ENCODE results near the gene NEU2.
"Not testable (repeated sequence)": the region's sequence is repeated elsewhere in the genome, so short reads cannot be mapped to it uniquely, and the experiment has no call there.

Gene NEU2

DNA sequence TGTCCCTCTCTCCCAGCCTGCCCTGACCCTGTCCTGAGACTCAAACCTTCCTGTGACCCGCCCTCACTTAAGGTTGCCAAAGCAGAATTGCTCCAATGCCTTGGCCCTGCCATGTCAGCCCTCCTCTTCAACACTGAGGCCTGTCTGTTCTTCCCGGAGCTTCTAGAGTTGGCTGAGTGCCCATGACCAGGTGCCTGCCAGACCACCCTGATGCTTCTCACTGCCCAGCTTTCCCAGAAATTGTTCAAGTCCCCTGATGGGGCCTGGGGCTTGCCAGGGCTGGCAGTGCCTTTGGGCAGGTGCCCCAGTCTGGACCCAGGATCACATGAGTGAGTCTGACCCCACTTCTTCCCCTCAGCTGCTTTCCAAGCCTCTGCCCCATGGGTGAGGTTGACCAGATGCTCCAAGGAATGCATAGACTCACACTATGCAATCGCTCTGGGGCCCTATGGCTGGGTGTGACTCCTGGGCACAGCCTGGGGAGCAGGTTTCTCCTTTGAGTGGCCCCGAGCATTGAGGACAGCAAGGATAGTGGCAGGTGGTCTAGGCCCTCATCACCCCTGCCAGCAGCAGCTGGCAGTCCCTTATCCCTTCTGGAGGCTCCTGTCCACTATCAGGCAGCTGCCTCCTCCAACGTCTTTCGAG is 24.6 kb downstream of the NEU2 start:
- no peak for DNase-seq (ENCODE audit: low read depth, low spot score)

DNA sequence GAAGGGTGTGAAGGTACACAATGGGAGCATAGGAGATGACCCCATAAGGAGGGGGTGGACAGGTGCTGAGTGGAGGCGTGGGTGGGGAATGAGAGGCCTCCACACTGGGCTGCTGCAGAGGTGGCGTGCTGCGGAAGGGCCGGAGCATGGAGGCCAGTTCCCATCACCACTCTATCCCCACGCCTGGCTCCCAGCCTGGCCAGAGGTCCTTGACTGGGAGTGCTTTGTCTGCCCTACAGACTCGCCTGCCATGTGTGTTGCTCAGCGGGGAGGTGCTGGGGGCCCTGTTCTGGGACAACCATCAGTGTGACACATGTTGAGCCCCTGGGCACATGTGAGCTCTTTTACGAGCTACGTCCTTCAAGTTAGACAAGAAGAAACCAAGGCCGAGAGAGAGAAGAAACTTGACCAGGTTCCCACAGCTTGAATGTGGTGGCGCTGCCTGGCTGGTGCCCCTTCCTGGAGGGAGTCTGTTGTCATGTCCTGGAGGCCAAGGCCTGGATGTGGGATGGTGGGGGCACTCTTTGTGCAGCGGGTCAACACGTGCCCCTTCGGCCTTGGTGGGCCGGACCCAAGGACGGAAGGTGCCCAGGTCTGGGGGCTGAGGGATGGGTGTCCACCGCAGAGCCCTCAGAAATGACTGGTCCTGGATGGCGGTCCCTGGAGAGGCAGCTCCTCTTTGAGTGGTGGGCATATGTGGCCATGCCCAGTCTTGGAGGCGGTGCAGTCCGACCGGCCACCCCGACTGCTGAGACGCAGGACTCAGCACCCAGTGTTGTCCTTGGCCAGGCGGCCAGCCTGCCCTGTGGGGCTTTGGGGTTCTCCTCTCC is 26.5 kb downstream of the NEU2 start:
- DNase-seq (ENCODE audit: low read depth, low spot score), result no peak

DNA sequence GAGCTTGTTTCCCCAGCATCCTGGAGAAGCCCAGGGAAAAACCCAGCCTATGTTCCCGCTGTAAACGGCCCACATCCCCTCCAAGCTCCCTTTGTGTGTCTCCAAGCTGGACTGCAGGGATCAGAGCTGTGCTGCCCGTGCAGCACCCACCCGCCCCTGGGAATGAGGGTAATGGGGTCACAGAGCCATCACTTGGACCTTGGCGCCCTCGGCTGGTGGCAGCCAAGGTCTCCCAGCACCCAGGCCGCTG is 27.0 kb downstream of the NEU2 start:
- DNase-seq (ENCODE audit: low read depth, low spot score), result no peak

DNA sequence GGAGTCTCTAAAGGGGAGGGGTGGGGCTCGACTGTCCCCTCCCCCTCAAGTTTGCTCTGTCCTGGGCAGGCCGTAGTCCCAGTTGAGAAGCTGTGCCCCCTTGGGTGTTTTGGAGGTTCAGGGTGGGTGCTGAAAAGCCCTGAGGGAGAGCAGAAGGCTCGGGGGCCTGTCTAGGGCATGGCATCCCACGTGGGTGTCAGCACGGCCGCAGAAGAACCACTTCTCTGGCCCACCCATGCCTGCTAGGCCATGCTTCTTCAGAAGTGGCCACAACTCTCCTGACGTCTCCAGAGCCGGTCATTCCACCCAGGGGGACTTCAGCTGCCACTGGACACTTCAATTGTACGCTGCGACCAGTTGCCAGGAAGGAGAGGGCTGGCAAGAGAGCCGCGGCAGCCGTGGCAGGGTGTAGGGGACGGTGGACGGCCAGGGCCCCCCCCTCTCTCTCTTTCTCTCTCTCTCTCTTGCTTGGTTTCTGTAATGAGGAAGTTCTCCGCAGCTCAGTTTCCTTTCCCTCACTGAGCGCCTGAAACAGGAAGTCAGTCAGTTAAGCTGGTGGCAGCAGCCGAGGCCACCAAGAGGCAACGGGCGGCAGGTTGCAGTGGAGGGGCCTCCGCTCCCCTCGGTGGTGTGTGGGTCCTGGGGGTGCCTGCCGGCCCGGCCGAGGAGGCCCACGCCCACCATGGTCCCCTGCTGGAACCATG is 27.5 kb downstream of the NEU2 start, which contains the start of gene INPP5D:
INPP5D (plus strand) TSS at position 546 of the 704 bp plus-strand sequence; CDS start at position 683, 137 bp downstream.
- peak; percentile 47 for DNase-seq (ENCODE audit: low read depth, low spot score)

DNA sequence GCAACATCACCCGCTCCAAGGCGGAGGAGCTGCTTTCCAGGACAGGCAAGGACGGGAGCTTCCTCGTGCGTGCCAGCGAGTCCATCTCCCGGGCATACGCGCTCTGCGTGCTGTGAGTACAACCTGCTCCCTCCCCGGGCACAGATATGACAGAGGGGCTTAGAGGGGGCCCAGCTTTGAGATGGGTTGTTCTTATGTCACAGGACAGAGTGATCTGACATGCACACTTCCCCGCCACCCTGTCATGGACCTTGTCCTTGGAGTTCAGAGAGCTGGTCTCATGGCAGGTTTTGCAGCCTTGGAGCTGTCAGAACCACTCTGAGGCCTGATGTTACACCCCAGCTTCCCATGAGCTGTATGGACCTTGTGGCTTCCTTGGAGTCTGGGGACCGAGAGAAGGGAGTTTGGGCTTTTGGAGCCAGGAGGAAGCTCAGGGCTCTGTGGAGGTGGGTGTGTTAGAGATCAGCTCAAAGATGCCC is 28.1 kb downstream of the NEU2 start:
- no peak for DNase-seq (ENCODE audit: low read depth, low spot score)

DNA sequence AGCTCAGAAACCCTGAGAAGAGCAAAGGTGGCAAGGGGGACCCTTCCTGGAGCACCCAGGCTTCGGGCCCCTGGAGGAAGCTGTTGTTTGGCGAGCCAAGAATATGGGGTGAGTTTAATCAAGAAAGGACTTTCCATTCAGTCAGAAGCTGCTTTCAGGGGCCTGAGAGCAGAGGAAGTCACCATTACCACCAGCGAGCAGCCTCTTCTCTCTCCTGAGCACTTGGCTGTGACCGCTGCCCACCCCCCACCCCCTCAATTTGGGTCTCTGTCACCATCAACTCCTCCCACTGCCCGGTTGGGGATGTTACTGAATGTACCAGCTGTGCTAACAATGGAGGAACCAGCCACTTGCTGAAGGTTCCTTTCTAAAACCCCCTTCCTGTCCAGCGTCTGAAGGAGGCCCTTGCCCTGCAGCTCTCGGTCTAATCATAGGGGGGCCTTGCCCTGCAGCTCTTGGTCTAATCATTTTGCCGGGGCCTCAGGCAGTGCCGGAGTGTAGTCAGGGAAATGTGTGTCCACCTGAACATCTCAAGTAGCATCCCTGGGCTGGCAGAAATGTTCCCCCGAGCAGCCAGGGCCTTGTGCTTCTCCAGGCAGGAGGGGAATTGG is 28.6 kb downstream of the NEU2 start:
- no peak for DNase-seq (ENCODE audit: low read depth, low spot score)

DNA sequence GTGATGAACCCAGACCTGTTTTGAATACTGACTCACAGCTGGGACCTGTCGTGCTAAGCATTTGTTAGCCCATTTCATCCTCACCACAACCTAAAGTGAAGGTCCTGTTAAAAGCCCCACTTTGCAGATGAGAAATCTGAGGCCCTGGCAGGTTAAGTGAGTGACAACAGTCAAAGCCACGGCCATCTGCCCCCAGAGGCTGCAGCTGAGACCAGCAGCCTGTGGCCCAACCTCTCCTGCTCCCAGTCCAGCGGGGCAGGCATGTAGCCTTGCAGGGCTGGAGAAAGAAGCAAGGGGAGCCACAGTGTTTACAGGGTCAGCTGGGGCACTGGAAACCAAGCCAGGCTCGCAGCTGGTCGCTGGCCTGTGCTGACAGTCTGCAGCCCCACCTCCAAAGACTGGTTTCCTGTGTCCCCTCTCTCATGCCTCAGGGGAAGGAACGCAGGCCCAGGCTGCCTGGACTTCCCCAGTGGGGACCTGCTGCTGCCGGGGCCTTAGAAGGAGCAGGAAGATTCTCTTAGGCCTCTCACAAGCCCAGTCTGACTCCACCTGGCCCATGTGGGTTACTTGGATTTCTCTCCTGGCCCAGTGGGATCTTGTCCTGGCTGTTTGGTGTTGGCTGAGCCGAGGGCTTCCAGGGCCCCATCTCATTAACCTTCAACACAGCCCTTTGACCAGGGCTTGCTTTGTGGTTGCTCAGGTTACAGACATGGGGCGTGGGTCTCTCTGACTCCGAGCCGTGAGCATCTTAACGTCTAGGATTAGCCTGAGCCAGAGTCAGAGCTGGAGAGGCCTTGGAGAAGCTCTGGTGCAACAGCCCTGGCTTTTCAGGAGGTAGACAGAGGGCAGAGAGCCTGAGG is 29.3 kb downstream of the NEU2 start:
- no peak for DNase-seq (ENCODE audit: low read depth, low spot score)

DNA sequence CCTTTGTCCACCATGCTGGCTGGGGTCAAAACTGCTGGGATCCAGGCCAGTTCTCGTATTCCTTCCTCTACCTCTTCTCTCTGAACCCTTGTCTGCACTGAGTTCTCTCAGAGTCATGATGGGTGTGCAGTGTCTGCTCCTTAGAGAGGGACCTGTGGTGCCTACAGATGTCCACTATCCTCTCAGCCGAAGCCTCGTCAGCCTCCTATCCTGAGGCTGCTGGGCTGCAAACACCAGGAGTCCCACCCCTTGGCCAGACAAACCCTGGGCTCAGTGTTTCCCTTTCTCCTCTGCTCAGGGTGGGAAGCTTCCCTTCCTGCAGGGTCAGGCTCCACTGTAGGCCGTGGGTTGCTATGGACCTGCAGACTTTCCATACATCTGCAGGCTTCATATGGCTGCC is 30.0 kb downstream of the NEU2 start:
- DNase-seq (ENCODE audit: low read depth, low spot score), result no peak

DNA sequence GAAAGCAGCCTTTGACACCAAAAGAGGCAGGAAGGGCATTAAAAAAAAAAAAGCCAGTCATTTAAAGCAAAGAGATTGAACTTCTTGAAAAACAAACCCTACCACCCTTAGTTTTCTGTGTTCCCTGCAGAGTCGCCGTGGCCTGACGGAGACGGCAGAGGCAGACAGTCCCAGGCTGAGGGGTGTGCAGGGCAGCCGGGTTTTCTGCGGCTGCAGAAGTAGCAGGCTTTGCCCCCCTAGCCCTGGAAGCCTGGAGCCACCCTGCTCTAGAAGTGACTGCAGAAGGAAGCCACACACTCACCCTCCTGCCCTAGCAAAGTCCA is 30.4 kb downstream of the NEU2 start:
- no peak for DNase-seq (ENCODE audit: low read depth, low spot score)

DNA sequence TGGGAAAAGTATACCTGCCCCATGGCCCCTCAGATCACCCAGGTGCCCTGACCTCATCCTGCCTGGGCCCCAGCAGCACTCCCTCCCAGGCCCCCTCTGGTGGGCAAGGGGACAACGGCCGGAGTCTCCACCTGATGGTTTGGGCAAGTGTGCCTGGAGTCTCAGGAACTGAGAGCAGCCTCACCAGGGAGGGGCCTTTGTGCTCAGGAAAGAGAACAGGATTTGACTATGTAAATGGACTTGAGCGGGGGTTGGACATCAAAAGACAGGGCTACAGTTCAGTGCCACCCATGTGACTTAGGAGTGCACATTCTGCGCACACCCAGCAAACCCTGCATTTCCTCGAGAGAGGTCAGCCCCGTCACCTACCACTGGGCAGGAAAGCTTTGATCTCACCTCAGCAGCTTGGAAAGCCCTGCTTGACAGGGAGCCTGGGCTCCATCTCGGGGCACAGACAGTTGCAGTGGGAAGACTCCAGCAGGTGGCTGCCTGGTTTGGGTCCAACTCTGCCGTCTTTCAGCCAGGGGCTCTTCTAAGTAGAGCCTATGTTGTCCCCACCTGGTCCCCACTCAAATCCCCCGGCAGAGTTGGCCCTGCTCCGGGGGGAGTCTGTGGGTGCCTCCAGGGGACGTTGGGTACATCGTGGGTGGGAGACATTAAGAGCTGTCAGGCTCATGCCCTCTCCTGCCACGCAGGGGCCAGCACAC is 30.9 kb downstream of the NEU2 start:
- DNase-seq (ENCODE audit: low read depth, low spot score), result no peak

DNA sequence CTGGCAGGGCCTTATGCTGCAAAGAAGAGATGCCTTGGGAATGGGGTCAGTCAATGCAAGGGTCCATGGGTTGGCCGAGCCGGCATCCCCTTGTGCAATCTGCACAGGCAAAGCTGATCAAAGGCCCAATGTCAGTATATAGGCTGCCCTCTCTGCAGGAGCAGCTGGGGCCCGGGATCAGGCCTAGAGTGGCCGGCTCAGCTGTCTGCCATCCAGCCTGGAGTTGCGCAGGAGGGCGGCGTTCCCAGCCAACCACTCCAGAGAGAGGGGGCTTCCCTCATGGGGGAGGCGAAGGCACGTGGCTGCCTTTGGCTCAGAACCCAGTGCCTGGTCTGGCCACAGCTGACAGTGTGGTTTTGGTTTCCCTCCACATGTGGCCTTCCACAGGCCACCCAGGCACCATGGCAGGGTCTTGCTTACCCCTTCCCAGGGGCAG is 31.5 kb downstream of the NEU2 start:
- no peak for DNase-seq (ENCODE audit: low read depth, low spot score)

DNA sequence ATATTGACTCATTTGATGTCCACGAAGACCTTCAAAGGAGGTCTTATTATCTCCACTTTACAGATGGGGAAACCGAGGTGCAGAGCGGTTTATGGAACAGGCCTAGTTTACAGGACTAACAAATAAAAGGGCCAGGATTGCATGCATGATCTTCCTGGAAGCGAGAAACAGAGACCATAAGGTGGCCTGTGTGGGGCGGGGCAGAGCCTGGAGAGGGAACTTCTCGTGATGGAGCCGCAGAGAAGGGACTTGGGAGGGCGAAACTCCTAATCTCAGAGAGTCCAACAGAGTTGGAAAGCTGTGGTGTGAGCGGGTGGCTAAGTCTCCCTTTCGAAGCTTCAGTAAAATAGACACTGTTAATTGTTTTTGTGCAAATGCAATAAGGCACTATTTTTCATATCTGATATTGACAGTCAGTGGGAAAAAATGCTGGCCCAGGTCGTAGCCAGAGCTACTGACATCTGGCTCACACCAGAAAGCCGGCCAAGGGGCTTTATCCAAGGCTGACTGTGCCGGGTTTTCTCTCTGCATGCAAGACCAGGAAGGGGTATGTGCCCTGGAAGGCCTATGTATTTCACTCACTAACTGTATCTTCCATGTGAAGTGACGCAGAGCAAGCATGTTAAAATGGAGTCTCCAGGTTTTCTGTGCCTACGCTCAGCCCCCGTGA is 32.2 kb downstream of the NEU2 start:
- no peak for DNase-seq (ENCODE audit: low read depth, low spot score)

DNA sequence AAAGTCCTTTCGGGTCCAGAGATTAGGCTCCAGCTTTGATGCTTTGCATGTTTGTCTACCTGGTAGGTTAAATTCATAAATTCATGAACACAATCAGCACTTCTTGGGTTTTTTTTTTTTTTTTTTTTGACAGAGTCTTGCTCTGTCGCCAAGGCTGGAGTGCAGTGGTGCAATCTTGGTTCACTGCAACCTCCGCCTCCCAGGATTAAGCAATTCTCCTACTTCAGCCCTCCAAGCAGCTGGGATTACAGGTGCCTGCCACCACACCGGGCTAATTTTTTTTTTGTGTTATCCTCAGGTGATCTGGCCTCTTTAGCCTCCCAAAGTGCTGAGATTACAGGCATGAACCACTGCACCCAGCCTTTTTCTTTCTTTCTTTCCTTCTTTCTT is 32.7 kb downstream of the NEU2 start:
- not testable (repeated sequence) for DNase-seq (ENCODE audit: low read depth, low spot score)

DNA sequence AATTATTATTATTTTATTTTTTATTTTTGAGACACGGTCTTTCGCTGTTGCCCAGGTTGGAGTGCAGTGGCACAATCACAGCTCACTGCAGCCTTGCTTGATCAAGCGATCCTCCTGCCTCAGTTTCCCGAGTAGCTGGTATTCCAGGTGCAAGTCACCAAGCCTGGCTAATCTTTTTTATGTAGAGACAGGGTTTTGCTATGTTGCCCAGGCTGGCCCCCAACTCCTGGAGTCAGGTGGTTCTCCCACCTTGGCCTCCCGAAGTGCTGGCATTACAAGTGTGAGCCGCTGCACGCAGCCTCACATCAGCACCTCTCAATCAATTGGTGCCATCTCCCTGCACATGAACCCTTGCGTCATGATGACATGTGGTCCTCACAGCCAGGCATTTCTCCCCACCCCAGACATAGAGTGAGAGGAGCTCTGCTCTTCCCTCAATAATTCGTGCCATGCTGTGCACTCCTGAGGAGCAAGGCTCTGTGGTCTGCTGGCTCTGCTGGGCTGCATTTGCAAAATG is 33.5 kb downstream of the NEU2 start:
- DNase-seq (ENCODE audit: low read depth, low spot score), result no peak

DNA sequence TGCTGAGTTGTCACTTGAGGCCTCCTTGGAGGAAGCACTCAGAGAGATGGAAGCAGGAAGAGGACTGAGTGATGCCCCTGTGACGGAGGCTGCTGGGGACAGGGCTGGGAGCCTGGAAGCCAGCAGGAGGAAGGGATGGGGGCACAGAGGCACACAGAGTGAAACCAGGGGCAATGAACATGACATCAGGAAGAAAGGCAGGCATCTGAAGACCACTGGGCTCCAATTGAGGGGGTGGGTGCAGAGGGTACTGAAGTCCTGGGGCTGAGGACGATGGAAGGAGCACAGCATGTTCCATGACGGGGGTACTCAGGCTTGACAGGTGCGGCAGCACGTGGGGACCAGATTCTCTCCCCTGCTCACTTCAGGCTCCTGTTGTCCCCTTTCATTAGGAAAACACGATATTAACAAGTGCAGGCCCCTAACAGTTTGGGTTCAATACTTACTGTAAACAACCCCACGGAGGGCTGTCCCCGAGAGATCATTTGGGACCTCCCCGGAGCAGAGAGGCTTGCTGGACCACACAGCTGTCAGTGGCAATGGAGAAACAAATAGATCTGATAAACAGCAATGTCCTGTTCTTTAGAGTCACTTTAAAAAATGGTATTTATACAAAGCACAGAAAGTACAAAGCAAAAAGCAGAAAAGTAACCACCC is 36.4 kb downstream of the NEU2 start:
- no peak for DNase-seq (ENCODE audit: low read depth, low spot score)

DNA sequence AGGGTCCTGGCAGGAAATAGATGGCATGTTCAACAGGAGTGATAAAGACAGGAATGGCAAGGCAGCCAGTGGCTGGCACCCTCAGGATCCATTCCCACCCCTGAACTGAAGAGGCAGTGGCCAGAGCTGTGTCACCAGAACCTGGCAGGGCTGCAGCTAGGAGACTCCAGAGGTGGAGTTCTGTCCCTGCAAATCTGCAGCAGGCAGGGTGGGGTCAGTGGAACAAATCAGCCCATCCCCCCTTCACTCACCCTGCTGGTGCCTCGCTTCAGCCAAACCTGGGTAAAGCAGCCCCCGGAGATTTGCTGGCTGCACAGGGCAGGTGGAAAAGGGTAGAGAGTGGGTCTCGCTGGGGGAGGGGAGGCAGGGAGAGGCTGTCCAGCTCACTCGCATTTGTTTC is 40.4 kb downstream of the NEU2 start:
- no peak for DNase-seq (ENCODE audit: low read depth, low spot score)

DNA sequence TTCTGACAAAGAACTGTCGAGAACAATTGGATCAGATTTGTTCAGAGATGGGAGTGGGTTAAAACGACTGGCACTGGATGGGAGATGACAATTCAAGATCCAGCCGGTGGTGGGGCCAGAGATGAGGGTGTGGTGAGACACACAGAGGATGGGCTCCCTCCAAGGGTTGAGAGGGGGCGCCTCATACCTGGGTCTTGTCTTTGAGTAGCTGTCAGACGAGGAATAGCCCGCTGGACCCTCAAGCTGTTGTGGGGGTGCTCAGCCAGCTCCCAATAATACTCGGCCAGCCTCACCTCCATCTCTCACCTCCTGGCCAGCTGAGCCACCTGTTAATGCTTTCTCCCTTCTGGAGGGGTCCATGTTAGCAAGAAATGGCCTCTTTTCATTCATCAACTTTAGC is 41.6 kb downstream of the NEU2 start:
- DNase-seq (ENCODE audit: low read depth, low spot score), result no peak

DNA sequence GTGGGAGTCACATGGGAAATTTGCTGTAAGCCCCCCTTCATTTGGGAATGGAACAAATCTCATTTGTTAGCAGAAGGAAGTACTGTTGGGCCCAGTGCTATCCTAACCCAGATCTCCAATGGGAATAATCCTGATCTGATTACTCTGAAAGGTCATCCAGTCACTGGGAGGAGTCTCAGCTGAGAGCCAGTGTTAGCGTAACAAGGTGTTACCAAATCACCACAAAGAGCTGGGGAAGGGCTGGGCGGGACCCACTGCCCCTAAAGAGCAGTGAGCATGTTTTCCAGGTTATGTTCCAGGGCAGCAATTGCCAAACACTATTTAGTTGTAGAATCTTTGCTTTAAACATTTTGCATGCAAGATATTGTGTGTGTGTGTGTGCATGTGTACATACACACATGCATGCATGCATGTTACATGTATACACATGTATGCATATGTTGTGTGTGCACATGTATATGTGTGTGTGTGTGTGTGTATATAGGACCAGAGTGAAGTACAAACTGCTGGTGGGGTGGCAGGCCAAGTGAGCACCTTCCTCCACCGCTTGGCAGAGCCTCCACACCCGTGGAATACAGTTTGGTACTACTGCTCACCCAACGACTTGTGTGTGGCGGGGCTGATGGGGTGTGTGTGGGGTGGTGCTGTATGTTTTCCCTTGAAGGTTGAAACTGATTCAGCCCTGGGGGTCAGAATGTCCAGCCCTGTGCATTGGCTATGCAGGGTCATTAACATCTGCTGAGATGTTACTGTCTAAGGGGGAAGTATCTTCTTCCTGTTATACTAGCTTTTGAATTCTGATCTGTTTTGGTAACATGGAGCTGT is 42.9 kb downstream of the NEU2 start:
- no peak for DNase-seq (ENCODE audit: low read depth, low spot score)

DNA sequence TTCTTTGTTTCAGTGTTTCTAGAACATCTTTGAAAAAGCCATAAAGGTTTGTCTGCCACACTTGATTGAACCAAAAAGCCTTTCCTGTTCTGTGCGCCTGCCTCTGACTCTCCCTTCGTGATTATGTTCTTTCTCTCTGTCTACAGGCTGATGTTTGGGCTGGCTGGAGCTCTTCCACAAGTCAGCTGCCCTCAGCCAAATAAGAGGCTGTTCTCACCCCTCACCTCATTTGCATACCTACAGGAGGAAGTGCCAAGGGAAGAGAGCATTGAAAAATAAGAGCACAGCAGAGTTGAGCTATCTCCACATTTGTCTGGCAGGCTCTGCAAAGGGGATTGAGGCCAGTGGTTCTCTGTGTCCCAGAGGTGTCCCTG is 43.5 kb downstream of the NEU2 start:
- DNase-seq (ENCODE audit: low read depth, low spot score), result no peak

All from activated naive CD8-positive, alpha-beta T cell treated with anti-CD3 and anti-CD28 coated beads, Interleukin-2, amount 50 U/mL, for 16 hours (primary cell).